Measurements from ENCODE around the gene TMPRSS6.

TMPRSS6 gene

DNA sequence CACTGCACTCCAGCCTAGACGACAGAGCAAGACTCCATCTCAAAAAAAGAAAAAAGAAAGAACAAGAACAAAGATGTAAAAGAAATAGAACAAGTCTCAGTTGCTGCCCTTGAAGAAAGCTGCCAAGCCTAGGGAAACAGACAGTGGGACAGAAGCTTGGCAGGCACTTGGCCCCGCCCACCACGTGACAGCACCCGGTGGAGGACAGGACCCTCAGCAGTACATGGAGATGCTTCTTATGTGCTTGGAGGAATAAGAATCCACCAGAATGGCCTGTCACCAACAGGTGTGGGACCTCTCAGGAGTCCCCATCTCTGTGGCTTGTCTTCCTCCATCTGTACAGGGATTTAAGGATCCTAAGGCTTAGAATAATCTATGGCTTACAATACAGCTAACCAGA, 7.6 kb upstream of the TMPRSS6 start:
- DNase-seq = no peak

DNA sequence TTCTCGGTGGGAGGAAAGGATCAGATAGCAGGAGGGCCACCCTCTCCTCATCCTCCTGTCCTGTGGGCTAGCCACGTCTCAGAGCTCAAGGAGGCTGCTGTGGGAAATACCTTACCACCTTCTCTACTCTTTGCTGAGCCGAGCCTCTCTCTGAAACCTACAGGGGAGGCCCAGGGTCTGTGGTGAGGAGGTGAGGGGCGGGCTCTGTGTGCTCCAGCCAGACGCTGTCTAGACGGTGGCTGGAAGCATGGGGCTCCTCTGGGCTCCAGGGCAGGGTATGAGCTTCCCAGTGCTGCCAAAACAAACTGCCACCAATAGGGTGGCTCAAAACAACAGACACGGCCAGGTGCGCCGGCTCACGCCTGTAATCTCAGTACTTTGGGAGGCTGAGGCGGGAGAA, 5.5 kb upstream of the TMPRSS6 start:
- no peak for DNase-seq

DNA sequence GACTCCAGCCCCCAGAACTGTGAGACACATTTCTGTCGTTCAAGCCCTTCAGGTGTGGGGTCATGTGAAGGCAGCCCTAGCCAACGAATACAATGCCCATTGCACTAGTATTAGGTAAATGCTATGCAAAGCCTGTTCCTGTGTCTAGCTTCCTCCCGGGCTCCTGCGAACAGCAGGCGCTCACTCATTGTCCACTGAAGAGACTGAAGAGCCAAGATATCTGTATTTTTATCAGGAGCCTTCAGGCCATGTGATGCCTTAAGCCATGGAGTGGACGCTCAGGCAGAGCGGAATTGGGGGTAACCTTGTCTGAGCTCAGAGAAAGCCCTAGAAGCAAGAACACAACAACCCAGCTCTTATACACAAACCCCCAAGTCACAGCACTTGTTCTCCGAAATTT, 4.2 kb upstream of the TMPRSS6 start:
- no peak for DNase-seq

DNA sequence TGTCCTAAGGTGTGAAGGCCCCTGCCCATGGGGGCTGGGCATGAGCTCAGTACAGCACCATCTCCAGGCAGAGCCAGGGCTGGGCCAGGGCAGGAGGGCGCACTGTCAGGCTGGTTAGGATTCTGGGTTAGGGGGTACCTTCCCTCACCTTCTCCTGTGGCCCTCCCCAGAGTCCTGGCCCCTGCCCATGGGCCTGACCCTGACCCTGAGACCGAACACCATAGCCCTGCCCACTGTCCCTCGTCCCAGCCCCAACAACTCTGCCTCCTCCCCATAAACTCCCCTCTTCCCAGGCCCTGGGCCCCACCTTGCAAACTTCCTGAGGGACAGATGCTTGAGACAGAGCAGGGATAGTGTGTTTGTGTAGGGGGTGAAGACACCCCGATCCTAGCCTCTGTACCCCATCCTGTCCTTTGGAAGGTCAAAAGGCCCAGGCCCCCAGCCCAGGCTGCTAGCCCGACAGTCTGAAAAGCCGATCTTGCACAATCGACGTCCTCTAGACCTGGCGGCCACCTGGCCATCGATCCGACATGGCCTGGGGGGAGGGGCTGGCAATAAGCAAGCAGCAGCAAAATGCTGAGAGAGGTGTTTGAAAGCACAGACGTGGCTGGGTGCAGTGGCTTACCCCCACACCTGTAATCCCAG, 2.7 kb upstream of the TMPRSS6 start:
- DNase-seq = no peak

DNA sequence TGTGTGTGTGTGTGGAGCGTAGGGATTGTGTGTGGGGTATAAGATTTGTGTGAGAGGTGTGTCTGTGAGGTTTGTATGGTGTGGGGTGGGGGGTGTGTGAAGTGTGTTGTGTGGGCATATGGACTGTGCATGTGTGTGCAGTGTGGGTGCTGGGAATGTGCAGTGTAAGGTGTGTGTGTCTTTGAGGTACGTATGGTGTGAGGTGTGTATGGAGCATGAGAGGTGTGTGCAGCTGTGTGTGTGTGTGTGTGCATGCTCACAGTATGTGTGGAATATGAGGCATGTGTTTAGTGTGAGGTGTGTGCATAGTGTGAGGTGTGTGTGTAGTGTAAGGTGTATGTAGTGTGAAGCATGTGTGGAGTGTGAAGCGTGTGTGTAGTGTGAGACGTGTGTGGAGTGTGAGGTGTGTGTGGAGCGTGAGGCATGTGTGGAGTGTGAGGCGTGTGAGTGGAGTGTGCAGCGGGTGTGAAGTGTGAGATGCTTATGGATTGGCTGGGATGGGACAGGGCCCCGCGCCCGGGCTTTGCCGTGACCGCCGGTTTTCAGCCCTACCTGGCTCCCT, 1.7 kb upstream of the TMPRSS6 start:
- no peak for DNase-seq

DNA sequence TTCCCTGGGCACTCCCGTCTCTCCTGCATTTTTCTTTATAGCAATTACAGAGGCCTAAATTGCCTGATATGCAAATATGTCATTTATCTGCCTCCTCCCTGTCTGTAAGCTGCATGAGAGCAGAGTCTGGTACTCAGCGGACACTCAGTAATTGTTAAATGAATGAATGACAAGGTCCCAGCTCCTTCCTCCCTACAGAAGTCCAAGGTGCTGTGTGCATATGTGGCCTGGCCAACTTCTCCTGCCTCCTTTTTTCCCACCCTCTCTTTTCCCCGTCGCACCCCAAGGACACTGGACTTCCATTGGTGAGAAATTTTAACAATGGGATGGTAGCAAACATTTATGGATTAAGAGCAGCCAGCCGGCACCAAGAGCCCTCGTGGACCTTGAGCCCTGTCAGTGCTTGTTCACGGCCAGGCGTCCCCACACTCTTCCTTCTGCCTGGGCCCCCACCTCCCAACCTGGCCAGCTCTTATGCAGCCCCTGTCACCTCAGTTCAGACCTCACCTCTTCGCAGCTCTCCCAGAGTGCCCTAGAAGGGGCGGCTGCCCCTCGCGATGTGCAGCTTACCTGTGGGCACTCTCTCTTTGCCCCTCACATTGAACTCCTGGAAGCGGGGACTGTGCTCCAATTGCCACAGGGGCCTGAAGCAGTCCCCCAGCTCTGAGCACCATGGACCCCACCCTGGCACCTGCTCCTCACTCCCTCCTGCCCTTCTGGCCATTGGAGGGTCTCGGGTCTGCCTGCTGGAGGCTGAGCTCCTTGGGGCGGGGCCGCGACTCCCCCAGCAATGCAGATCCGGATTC, 1.5 kb downstream of the TMPRSS6 start:
- DNase-seq = no peak

DNA sequence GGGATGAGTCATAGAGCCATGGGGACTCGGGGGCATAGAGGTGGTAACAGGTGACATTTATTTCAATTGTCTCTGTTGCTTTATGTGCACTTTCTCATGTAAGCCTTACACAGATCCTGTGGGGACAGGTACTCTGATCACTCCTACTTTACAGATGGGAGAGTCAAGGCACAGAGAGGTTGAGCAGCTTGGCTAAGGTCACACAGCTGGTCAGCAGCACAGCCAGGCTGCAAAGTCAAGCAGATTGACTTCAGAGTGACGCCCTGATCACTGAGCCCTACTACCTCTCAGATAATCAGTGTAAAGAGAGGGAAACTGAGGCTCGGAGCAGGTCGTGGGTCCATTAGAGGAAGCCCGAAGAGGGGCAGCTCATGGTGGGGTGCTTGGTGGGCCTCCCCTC, 3.5 kb downstream of the TMPRSS6 start:
- no peak for DNase-seq

DNA sequence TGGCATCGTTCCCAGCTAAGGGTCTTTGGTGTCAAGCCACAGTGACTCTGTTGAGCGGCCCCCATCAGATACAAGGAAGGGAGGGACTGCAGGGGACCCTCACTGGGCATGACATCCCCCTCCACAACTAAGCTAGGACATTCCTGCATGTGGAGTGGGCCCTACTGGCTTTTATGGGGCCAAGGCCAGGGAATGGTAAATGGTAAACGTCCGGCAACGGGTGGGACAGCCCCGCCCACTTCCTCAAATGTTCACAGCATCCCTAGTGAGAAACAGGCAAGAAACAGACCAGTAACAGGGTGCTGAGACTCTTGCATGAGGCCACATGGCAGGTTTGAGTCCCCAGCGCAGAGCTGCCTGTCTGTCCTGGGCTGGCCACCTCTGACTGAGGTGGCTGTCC, 4.4 kb downstream of the TMPRSS6 start:
- no peak for DNase-seq

DNA sequence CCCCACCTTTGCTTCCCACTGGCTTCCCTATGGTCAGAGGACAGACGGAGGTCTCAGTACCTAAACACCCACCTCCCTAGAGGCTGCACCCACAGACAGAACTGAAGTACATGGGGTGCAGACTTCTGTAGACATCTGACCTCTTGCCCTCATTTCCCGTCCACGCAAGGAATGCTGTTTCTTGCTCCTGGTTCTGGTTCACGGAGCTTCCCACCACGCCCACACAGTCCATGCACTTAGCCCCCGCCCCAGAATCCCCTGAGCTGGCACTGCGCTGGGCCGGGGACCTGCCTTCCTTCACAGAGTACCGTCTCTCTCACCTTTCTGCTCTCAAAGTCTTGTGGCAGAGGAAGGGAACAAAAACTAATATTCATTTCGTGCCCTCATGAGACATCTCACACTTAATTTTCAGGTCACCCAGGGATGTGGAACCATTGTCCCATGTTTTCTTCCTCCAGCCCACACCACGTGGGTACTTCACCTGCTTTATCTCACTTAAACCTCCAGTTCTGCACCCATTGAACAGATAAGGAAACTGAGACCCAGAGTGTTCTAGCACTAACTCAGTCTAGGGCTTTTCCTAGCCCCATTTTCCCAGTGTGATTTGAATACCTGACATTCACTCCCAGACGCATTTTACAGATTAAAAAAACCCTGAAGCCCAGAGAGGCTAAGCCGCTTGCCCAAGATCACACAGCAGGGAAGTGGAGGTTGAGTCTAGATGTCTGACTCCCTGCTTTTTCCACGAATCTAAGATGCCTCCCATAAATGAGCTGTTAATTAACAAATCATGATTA, 5.7 kb downstream of the TMPRSS6 start:
- no peak for DNase-seq

DNA sequence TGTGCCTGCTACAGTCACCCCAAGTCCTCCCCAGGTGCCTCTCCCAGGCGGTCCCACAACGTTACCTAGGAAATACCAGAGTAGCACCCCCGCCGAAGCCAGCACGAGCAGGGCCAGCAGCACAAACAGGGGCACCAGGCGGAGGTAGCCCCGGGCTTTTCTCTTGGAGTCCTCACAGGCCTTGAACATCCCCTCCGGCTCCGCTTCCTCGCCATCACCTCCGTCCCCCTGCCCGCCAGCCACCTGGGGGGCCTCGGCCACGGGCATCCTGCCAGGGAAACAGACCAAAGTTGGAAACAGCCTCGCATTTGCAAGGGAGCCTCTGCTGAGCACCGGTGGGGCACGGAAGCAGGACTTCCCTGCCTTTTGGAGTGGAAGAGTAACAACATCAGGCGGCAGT, 6.4 kb downstream of the TMPRSS6 start:
- no peak for DNase-seq

DNA sequence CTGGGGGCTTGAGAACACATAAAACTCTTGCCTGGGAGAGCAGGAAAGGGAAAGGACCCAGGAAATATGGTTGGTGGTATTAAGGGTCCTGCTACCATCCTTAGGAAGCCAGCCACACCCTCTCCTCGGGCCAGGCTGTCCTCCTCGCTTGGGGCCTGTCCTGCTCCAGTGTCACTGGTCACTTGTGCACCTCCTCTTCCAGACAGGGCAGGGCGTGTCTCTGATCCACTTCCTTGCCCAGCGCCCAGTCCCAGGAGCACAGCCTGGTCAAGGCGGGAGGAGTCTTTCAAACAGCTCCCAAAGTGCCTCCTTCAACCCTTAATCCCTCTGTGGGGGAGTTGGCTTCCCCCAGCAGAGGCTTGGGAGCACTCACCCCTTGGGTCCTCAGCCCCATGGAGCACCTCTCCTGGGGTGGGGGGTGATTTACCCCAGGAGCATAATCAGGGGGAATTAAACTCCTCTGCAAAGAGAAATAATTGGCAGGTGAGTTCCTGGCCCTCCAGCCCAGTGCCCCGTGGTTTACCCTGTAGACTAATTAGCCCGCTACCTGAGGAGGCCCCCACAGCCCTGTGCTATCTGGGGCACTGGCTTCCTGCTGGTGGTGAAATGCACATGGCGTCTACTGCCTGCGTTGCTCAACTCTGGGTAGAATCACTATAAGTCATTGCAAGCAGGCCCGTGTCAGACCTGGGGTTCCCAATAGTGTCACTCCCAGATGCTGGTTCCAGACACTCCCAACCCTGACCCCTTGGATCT, 8.0 kb downstream of the TMPRSS6 start:
- DNase-seq = no peak

DNA sequence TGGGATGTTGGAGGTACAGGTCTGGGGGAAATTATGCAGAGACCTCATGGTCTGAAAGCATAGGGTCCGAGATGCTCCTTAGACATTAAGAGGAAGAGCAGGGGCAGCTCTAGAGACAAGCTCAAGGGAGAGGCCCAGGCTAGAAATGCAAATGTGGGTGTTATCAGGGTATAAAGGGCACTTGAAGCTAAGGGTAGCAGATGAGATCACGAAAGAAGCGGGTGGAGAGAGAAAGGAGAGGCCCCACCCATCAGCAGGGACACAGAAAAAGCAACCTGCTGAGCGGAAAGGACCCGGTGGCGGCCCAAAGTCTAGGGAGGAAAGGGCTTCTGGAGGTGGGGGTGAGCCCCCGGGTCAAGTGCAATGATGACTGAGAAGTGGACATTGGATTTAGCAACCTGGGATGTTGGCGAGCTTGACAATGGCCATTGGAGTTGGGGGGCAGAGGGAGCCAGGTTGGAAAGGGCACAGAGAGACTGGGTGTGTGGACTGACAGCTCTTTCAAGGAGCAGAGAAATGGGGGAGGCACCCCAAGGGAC, 8.9 kb downstream of the TMPRSS6 start:
- DNase-seq = no peak

DNA sequence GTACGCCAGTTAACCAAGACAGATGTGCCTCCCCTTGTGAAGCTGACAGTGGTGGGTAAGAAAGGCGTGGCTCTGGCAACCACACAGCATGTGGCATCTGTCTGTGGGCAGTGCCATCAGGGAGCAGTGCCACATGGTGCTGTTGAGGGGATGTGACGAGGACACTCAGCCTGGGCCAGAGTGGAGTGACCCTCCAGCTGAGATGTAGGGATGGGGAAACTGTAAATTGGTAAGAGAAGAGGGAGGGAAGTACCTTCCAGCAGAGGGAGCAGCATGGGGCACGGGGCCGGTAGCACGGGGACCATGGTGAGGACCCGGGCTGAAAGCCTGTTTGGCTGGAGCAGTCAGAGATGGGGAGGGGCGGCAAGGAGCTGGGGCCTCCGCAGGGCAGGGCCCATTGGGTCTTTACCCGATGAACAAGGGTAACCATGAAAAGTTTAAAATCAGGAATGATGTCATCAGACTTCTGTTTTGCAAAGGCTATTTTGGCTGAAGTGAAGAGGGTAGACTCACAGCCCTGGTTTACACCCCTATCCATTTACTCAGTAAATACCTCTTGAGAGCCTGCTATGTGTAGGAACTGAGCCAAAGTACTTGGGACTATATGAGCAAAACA, 10.4 kb downstream of the TMPRSS6 start:
- no peak for DNase-seq

DNA sequence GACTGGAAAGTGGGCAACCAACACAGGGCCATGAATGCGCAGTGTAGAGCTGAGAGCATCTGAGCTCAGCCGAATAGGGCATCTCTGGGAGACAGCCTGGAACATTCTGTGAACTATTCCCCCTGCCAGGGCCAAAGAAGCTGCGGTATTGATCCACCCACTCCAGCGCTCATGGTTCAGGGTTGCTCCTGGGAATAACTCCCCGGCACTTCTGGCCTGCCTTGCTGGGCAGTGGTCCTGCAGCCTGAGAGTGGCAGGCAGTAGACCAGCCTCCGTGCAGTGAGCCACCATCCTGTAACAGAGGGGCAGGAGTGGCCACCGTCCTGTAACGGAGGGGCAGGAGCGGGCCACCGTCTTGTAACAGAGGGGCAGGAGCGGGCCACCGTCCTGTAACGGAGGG, 12.2 kb downstream of the TMPRSS6 start:
- no peak for DNase-seq

DNA sequence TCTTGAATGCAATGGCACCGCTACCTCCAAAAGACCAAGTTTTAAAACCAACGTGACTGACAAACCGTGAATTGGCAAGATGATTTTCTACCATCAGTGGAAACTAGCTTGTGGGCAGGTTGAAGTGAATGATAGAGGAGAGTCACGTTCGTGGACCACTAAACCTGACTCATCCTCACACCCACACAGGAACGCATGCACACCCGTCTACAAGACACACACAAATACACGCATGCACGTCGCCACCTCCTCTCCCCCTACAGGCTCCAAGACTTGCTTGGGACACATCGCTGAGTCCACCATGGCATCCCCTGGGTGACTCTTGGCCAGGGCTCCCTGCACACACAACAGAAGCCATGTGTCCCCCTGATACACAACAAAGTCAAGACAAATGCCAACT, 14.4 kb downstream of the TMPRSS6 start:
- peak in 1 of 51 donors; percentile 14 for DNase-seq

DNA sequence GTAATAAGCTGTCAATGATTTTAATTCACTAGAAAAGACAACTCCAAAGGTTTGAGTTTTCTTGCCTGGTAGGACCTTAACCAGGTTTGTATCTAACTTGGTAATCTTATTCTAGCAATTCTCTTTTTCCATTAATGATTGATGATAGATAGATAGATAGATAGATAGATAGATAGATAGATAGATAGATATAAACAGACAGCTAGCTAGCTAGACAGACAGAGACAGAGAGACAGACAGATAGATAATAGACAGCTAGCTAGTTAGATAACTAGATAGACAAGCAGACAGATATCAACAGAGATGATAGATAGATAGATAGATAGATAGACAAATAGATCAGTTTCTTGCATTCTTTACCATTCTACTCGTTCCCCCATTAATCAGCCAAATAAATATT, 15.3 kb downstream of the TMPRSS6 start:
- no peak for DNase-seq

DNA sequence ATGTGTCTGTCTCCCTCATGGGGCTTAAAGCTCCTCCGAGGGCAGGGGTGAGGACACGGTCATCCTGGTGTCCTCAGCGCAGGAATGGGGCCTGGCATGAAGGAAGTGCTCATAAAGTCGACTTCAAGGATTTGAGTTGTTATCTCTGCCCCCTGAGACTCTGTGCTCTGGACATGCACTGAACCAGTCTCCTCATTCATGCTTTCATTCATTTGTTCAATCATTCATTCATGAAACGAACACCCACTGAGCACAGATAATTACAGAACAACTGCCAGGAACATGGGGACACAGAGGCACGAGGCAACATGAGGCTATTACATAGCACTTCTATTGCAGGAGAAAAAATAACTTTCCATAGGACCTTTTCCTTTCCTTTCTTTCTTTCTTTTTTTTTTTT, 16.5 kb downstream of the TMPRSS6 start:
- no peak for DNase-seq

DNA sequence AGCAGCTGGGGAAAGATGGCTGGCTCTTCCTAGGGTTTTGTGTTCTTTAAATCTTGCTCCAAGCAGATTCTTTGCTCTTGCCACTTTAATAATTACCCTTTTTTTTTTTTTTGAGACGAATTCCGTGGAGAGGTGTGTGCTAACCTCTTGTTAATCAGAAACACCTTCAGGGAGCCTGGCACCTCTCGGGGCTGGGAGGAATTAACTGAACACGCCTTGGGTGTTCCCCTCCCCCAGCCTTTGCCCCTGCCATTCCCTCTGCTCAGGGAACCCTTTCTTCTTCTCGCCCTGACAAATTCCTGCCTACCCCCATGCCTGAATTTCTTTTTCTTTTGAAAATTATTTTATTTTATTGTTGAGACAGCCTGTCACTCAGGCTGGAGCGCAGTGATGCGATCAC, 17.5 kb downstream of the TMPRSS6 start:
- no peak for DNase-seq

DNA sequence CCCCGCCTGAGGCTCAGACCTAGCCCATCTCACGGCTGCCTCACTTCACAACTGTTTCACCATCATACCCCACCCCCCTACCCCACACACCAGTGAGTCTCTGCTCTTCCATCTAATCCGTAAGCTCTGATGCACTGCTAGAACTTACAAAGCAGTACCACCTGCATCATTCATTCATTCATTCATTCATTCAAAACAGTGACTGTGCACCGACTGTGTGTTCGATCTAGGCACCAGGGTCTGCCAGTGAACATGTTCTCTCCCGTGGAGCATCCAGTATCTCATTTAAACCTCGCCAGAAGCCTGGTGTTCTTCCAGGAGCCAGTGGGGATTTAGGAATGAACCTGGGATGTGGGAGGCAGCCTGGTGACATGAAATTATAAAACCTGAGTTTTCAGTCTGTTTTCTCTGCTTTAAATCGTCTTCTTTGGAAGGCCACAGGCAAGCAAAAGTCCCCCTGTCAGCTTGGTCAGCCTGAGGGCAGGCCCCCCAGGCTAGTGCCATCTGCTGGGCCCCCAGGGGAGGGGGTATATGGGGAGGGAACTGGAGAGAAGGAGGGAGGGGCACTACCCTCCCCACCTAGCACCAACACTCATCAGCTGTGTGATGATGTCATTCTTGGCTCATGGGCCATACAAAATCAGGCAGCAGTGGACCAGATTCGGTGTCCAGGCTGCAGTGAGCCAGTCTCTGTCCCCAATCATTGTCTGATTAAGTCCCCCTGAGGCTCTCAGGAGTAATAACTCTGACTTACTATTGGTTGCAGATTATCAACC, 18.4 kb downstream of the TMPRSS6 start:
- DNase-seq = no peak

DNA sequence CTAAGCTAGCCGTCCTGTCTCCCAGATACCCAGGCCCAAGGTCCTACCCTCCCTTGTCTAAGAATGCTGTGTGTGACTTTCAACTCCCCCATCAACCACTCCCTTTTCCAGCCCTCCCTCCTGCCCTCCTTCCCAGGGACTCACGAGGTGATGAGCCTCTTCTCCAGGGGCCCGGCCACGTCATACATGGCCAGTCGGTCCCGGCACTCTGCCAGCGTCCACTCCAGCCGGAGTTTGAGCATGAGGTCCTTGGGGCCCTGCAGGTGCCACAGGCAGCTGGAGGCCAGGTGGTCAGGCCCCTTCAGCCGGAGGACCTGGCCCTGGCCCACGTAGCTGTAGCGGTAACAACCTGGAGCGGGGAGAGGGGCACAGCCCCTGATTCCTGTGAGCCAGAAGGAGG, 20.1 kb downstream of the TMPRSS6 start:
- DNase-seq = no peak

All from hypothalamus (tissue), 51 donors.